CD4-positive, alpha-beta memory T cell (primary cell): ENCODE data around the gene FGR. TPM values are rescaled to one million over a fixed set of nuclear protein-coding genes. Genes with fewer than 3 reads are reported as not detected.
"Not testable (repeated sequence)": the region's sequence is repeated elsewhere in the genome, so short reads cannot be mapped to it uniquely, and the experiment has no call there.

Experiments used
- CTCF ChIA-PET: fragments of 350-600 bp; sonication (Branson Sonifier 250); formaldehyde crosslinking; loops from one replicate; lab custom pipeline; 2021; ENCODE audit warnings: inconsistent platforms; ENCODE audit not compliant: partially characterized antibody; lab: Charles Lee
- POLR2A ChIA-PET: fragments of 350-600 bp; sonication (Branson Sonifier 250); formaldehyde crosslinking; loops from one replicate; lab custom pipeline; 2021; ENCODE audit not compliant: partially characterized antibody; lab: Charles Lee
- DNase-seq, 5 donors: peaks; one replicate each; pipeline versions ENCODE4 v3.0.0 to v3.0.0-alpha.2; 2020 to 2022; ENCODE audit warnings: mixed read lengths in 1 of 5
- H3K27ac ChIP-seq: one replicate; pipeline ENCODE4 v1.7.0; 2013; ENCODE audit warnings: low read depth, low read length
- H3K27me3 ChIP-seq: 2 replicates; pipeline ENCODE4 v1.7.0; 2013; ENCODE audit warnings: mild to moderate bottlenecking, low read length, moderate library complexity; ENCODE audit not compliant: insufficient read depth
- H3K36me3 ChIP-seq: 2 replicates; pipeline ENCODE4 v1.7.0; 2013; ENCODE audit warnings: mild to moderate bottlenecking, low read length, moderate library complexity; ENCODE audit not compliant: insufficient read depth
- H3K4me1 ChIP-seq: 2 replicates; pipeline ENCODE4 v1.7.0; 2013; ENCODE audit warnings: mild to moderate bottlenecking, low read length, moderate library complexity; ENCODE audit not compliant: insufficient read depth
- H3K4me3 ChIP-seq, 2 donors: one replicate each; pipeline ENCODE4 v1.7.0; 2013; ENCODE audit warnings: low read length in 2 of 2, mild to moderate bottlenecking in 1 of 2
- H3K9me3 ChIP-seq, 2 donors: one replicate each; pipeline ENCODE4 v1.7.0; 2013; ENCODE audit warnings: low read length in 2 of 2, control low read depth in 1 of 2; ENCODE audit not compliant: control insufficient read depth in 1 of 2
- H3K27ac Mint-ChIP-seq, 7 donors: one replicate each; pipeline ENCODE4 v1.8.0; 2020 to 2021; ENCODE audit warnings: mixed read lengths in 7 of 7, mild to moderate bottlenecking in 6 of 7, inconsistent platforms in 3 of 7, moderate library complexity in 3 of 7
- H3K27me3 Mint-ChIP-seq, 2 donors: one replicate each; pipeline ENCODE4 v1.8.0; 2020 to 2021; ENCODE audit warnings: mixed read lengths in 2 of 2
- H3K36me3 Mint-ChIP-seq, 2 donors: one replicate each; pipeline ENCODE4 v1.8.0; 2020 to 2021; ENCODE audit warnings: mixed read lengths in 2 of 2, inconsistent platforms in 1 of 2, mild to moderate bottlenecking in 1 of 2
- H3K4me1 Mint-ChIP-seq, 4 donors: one replicate each; pipeline ENCODE4 v1.8.0; 2020 to 2021; ENCODE audit warnings: mixed read lengths in 4 of 4, mild to moderate bottlenecking in 1 of 4
- H3K4me3 Mint-ChIP-seq, 8 donors: one replicate each; pipeline ENCODE4 v1.8.0; 2020 to 2021; ENCODE audit warnings: mixed read lengths in 8 of 8, mild to moderate bottlenecking in 7 of 8, moderate library complexity in 6 of 8, inconsistent platforms in 3 of 8
- H3K9me3 Mint-ChIP-seq, 8 donors: one replicate each; pipeline ENCODE4 v1.8.0; 2020 to 2021; ENCODE audit warnings: mixed read lengths in 8 of 8, mild to moderate bottlenecking in 5 of 8, inconsistent platforms in 3 of 8, moderate library complexity in 1 of 8
- intact Hi-C: fragments of 100-400 bp; cut with micrococcal nuclease; formaldehyde crosslinking; loops from one replicate; pipeline ENCODE4 v1.15.1; 2023
- polyA plus RNA-seq, 2 donors: library from polyadenylated mRNA; unstranded; fragments of 300-500 nt; fragmentation: Illumina TruSeq; gene quantifications; one replicate each; pipeline ENCODE4 v1.2.3, GENCODE V29; 2021
- total RNA-seq, 2 experiments: library from RNA; stranded (reverse); gene quantifications; one replicate each; pipeline ENCODE4 v1.2.3, GENCODE V29; 2021

FGR gene
- total and polyA plus RNA-seq, 4 experiments from 2014 or later, result 0.12 to 2.9 (median 1.4) TPM

GRCh38 chr1:27624467-27625178 is 10.4 kb downstream of the FGR start:
- no peak overlapping the region for H3K27ac Mint-ChIP-seq
- H3K27me3 Mint-ChIP-seq, result no peaks in the 10 kb centered on the region
- intact Hi-C loops, result no loop called here
- peaks cover 36% of the 10 kb centered on the region for H3K4me1 ChIP-seq
- no peak for DNase-seq
- peaks cover 15 to 24% (median 18%) of the 10 kb centered on the region in 4 donors for H3K4me1 Mint-ChIP-seq
- CTCF ChIA-PET, result interaction anchor here (1.1 to 2.0 kb wide), 2 partner anchors 17 to 38 kb away, joined by 4 to 10 read pairs; no protein-coding TSS in a partner anchor
- H3K9me3 Mint-ChIP-seq, result no peaks in the 10 kb centered on the region
- H3K36me3 ChIP-seq, result no peaks in the 10 kb centered on the region
- H3K4me3 ChIP-seq, result no peak overlapping the region
- H3K36me3 Mint-ChIP-seq, result no peaks in the 10 kb centered on the region
- H3K27ac ChIP-seq, result no peak overlapping the region
- no peak overlapping the region for H3K4me3 Mint-ChIP-seq
- POLR2A ChIA-PET, result no interaction called here
- H3K27me3 ChIP-seq, result no peaks in the 10 kb centered on the region
- no peaks in the 10 kb centered on the region for H3K9me3 ChIP-seq

DNA sequence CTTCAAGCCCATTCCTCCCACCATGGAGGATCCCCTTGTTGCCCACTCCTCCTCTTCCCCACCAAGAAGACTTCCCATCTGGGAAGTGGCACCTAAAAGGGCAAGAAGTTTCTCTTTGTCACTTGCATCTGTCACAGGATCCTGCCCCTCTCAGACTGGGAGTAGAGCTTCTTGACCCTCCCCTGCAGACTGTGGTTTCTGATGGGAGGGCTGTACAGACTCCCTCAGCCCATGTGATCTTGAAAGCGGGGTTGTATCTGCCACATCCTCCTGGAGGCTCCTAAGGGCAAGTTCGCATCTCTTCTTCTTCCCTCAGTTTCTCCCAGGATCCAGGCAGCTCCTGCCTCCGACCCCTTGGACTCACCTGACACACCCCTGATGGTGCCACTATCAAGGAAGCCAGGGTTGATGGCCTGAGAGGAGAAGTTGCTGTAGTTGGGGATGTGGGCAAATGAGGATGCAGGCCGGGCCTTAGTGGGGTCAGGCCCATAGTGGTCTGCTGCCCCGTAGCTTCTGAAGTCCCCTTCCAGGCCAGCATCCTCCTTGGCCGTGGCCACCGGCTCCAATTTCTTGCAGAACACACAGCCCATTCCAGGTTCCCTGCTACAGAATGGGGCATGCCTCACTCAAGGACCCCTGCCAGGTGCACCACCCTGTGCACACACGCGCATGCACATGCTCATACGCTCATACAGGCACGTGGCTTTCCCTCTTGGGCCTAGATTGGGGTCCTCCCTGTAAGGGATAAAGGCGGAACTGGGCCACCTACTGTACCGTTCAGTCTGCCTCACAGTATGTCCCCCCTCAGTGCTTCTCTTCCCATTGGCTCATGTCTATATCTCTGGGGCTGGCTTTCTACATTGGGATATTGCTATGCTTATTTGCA is 11.4 kb downstream of the FGR start:
- no peaks in the 10 kb centered on the region for H3K9me3 Mint-ChIP-seq
- H3K36me3 ChIP-seq, result no peaks in the 10 kb centered on the region

GRCh38 chr1:27622828-27623227 is 12.2 kb downstream of the FGR start:
- no peaks in the 10 kb centered on the region for H3K9me3 ChIP-seq
- H3K4me1 Mint-ChIP-seq, result peaks cover 19 to 29% (median 23%) of the 10 kb centered on the region in 4 donors
- no peak for DNase-seq
- H3K4me3 Mint-ChIP-seq, result no peak overlapping the region
- ChIA-PET POLR2A (interaction anchor here (1.1 kb wide), 1 partner anchor 40 kb away, joined by 4 read pairs; no protein-coding TSS in a partner anchor), CTCF (no interaction called here)
- no peaks in the 10 kb centered on the region for H3K9me3 Mint-ChIP-seq
- H3K27ac ChIP-seq, result no peak overlapping the region
- no peaks in the 10 kb centered on the region for H3K27me3 ChIP-seq
- H3K4me3 ChIP-seq, result no peak overlapping the region
- no peaks in the 10 kb centered on the region for H3K36me3 Mint-ChIP-seq
- H3K27me3 Mint-ChIP-seq, result no peaks in the 10 kb centered on the region
- H3K36me3 ChIP-seq, result no peaks in the 10 kb centered on the region
- peaks cover 36% of the 10 kb centered on the region for H3K4me1 ChIP-seq
- no peak overlapping the region for H3K27ac Mint-ChIP-seq
- intact Hi-C loops, result no loop called here

More for the DNA sequence above, 11.4 kb downstream of the FGR start:
- H3K9me3 ChIP-seq, result no peaks in the 10 kb centered on the region
- intact Hi-C loops, result no loop called here
- CTCF ChIA-PET, result interaction anchor here (2.0 kb wide), 1 partner anchor 16 kb away, joined by 10 read pairs; no protein-coding TSS in a partner anchor
- H3K4me1 ChIP-seq, result peaks cover 30% of the 10 kb centered on the region
- H3K36me3 Mint-ChIP-seq, result no peaks in the 10 kb centered on the region
- POLR2A ChIA-PET, result interaction anchor here (1.1 kb wide), 1 partner anchor 39 kb away, joined by 4 read pairs; no protein-coding TSS in a partner anchor
- H3K27ac Mint-ChIP-seq, result no peak overlapping the region
- H3K27me3 ChIP-seq, result no peaks in the 10 kb centered on the region
- peaks cover 13 to 22% (median 18%) of the 10 kb centered on the region in 4 donors for H3K4me1 Mint-ChIP-seq
- H3K4me3 ChIP-seq, result no peak overlapping the region
- H3K27me3 Mint-ChIP-seq, result no peaks in the 10 kb centered on the region
- H3K27ac ChIP-seq, result no peak overlapping the region
- H3K4me3 Mint-ChIP-seq, result peak overlapping the region in 2 of 8 donors; percentile 15 to 26
- no peak for DNase-seq

- Mint-ChIP-seq H3K27ac (peak overlapping the region in 1 of 7 donors; percentile 38), H3K4me3 (no peak overlapping the region), H3K9me3 (no peaks in the 10 kb centered on the region), H3K4me1 (peaks cover 33 to 42% (median 36%) of the 10 kb centered on the region in 4 donors), H3K27me3 (no peaks in the 10 kb centered on the region), H3K36me3 (no peaks in the 10 kb centered on the region)
- Histone ChIP-seq H3K27me3 (no peaks in the 10 kb centered on the region), H3K9me3 (no peaks in the 10 kb centered on the region), H3K27ac (no peak overlapping the region), H3K36me3 (no peaks in the 10 kb centered on the region), H3K4me1 (peaks cover 52% of the 10 kb centered on the region), H3K4me3 (no peak overlapping the region)
- CTCF ChIA-PET, result interaction anchor here (0.7 to 18.9 kb wide), 7 partner anchors 8 to 326 kb away, joined by 3 to 550 read pairs (median 3); partner anchors contain the start of genes GPR3 and IFI6
- POLR2A ChIA-PET, result interaction anchor here (1.3 kb wide), 1 partner anchor 9 kb away, joined by 3 read pairs; no protein-coding TSS in a partner anchor
- intact Hi-C loops, result no loop called here
- DNase-seq, result no peak
These were observed 13.7 kb downstream of the FGR start for GRCh38 chr1:27621051-27621920.

DNA sequence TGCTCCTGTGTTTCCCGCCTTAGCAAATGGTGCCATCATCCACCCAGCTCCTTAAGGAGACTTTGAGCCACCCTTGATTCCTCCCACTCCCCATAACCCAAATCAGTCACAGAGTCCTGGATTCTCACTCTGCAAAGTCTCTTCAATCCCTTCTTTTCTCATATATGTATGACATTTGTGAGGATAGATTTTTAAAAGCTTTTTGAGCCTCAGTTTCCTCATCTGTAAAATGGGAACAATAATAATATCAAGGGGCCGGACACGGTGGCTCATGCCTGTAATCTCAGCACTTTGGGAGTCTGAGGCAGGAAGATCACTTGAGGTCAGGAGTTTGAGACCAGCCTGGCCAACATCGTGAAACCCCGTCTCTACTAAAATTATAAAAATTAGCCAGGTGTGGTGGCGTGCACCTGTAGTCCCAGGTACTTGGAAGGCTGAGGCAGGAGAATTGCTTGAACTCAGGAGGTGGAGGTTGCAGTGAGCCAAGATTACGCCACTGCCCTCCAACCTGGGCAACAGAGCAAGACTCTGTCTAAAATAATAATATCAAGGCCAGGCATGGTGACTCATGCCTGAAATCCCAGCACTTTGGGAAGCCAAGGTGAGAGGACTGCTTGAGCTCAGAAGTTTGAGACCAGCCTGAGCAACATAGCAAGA is 15.1 kb downstream of the FGR start:
- H3K4me1 ChIP-seq, result peaks cover 56% of the 10 kb centered on the region
- H3K4me3 ChIP-seq, H3K9me3 ChIP-seq, H3K27ac ChIP-seq, DNase-seq, intact Hi-C loops, H3K27me3 Mint-ChIP-seq, H3K36me3 ChIP-seq, H3K9me3 Mint-ChIP-seq, H3K36me3 Mint-ChIP-seq, H3K27me3 ChIP-seq: not testable (repeated sequence)
- Mint-ChIP-seq H3K4me3 (peak overlapping the region in 1 of 8 donors; percentile 0), H3K27ac (peak overlapping the region in 4 of 7 donors; percentile 4 to 71 (median 34)), H3K4me1 (peaks cover 36 to 54% (median 41%) of the 10 kb centered on the region in 4 donors)
- CTCF ChIA-PET, result interaction anchor here (1.1 to 18.9 kb wide), 10 partner anchors 12 to 217 kb away, joined by 3 to 550 read pairs (median 3); partner anchors contain the start of gene IFI6
- POLR2A ChIA-PET, result interaction anchor here (1.1 to 13.7 kb wide), 5 partner anchors 9 to 43 kb away, joined by 3 to 237 read pairs (median 11); no protein-coding TSS in a partner anchor
